ENCODE data around the gene LDLRAD3. TPM values are rescaled to one million over a fixed set of nuclear protein-coding genes. Genes with fewer than 3 reads are reported as not detected.

LDLRAD3 gene
- total RNA-seq, 1 experiment from 2014 or later: 55.7 TPM

GRCh38 chr11:35998634-35999033 lies 54.8 kb downstream of the LDLRAD3 start:
- Mint-ChIP-seq H3K4me1 (ENCODE audit: insufficient read depth, unreplicated experiment) (peaks cover 22% of the 10 kb centered on the region), H3K9me3 (ENCODE audit: unreplicated experiment) (peaks cover 7% of the 10 kb centered on the region), H3K4me3 (ENCODE audit: unreplicated experiment) (no peak overlapping the region), H3K27me3 (ENCODE audit: insufficient read depth, unreplicated experiment) (no peaks in the 10 kb centered on the region), H3K27ac (ENCODE audit: low read depth, unreplicated experiment) (no peak overlapping the region), H3K36me3 (ENCODE audit: insufficient read depth, unreplicated experiment) (peaks cover 26% of the 10 kb centered on the region)
- no TSS peak for BruUV-seq (replicated peaks)
- CTCF ChIA-PET: no interaction called here
- no peak for DNase-seq (ENCODE audit: unreplicated experiment)
- POLR2A ChIA-PET: interaction anchor here (0.6 to 1.1 kb wide), 2 partner anchors 27 to 156 kb away, joined by 3 read pairs; no protein-coding TSS in a partner anchor
- TF ChIP-seq CTCF (IDR thresholded peaks at IDR 0.05; ENCODE audit: unreplicated experiment): no peak
- intact Hi-C loops (cut with micrococcal nuclease): no loop called here

- H3K27me3 Mint-ChIP-seq (ENCODE audit: insufficient read depth, unreplicated experiment): no peaks in the 10 kb centered on the region
- intact Hi-C loops (cut with micrococcal nuclease): no loop called here
- ChIA-PET CTCF (no interaction called here), POLR2A (interaction anchor here (1.0 to 1.2 kb wide), 2 partner anchors 11 to 178 kb away, joined by 3 read pairs; no protein-coding TSS in a partner anchor)
- H3K4me1 Mint-ChIP-seq (ENCODE audit: insufficient read depth, unreplicated experiment): peaks cover 17% of the 10 kb centered on the region
- peaks cover 6% of the 10 kb centered on the region for H3K9me3 Mint-ChIP-seq (ENCODE audit: unreplicated experiment)
- TF ChIP-seq CTCF (IDR thresholded peaks at IDR 0.05; ENCODE audit: unreplicated experiment): no peak
- no peak overlapping the region for H3K4me3 Mint-ChIP-seq (ENCODE audit: unreplicated experiment)
- no peak overlapping the region for H3K27ac Mint-ChIP-seq (ENCODE audit: low read depth, unreplicated experiment)
- DNase-seq (ENCODE audit: unreplicated experiment): no peak
- BruUV-seq (replicated peaks): no TSS peak
- peaks cover 16% of the 10 kb centered on the region for H3K36me3 Mint-ChIP-seq (ENCODE audit: insufficient read depth, unreplicated experiment)
Observed at GRCh38 chr11:36000616-36001190, 56.8 kb downstream of the LDLRAD3 start.

GRCh38 chr11:36002196-36002595 lies 58.3 kb downstream of the LDLRAD3 start:
- CTCF ChIA-PET: interaction anchor here (0.8 to 2.4 kb wide), 3 partner anchors 16 to 180 kb away, joined by 3 to 13 read pairs (median 4); no protein-coding TSS in a partner anchor
- POLR2A ChIA-PET: interaction anchor here (0.7 to 1.2 kb wide), 2 partner anchors 180 to 844 kb away, joined by 3 read pairs; no protein-coding TSS in a partner anchor
- Mint-ChIP-seq H3K9me3 (ENCODE audit: unreplicated experiment) (peaks cover 7% of the 10 kb centered on the region), H3K27ac (ENCODE audit: low read depth, unreplicated experiment) (peak overlapping the region; percentile 77), H3K27me3 (ENCODE audit: insufficient read depth, unreplicated experiment) (no peaks in the 10 kb centered on the region), H3K4me3 (ENCODE audit: unreplicated experiment) (no peak overlapping the region), H3K36me3 (ENCODE audit: insufficient read depth, unreplicated experiment) (peaks cover 17% of the 10 kb centered on the region), H3K4me1 (ENCODE audit: insufficient read depth, unreplicated experiment) (peaks cover 17% of the 10 kb centered on the region)
- DNase-seq (ENCODE audit: unreplicated experiment): no peak
- BruUV-seq (replicated peaks): no TSS peak
- intact Hi-C loops (cut with micrococcal nuclease): no loop called here
- no peak for TF ChIP-seq CTCF (IDR thresholded peaks at IDR 0.05; ENCODE audit: unreplicated experiment)

- peak overlapping the region; percentile 77 for H3K27ac Mint-ChIP-seq (ENCODE audit: low read depth, unreplicated experiment)
- no peak for TF ChIP-seq CTCF (IDR thresholded peaks at IDR 0.05; ENCODE audit: unreplicated experiment)
- intact Hi-C loops (cut with micrococcal nuclease): no loop called here
- peaks cover 19% of the 10 kb centered on the region for H3K4me1 Mint-ChIP-seq (ENCODE audit: insufficient read depth, unreplicated experiment)
- ChIA-PET POLR2A (no interaction called here), CTCF (interaction anchor here (1.3 to 2.4 kb wide), 2 partner anchors 15 to 181 kb away, joined by 3 to 13 read pairs; no protein-coding TSS in a partner anchor)
- peaks cover 12% of the 10 kb centered on the region for H3K36me3 Mint-ChIP-seq (ENCODE audit: insufficient read depth, unreplicated experiment)
- BruUV-seq (replicated peaks): no TSS peak
- no peak for DNase-seq (ENCODE audit: unreplicated experiment)
- H3K4me3 Mint-ChIP-seq (ENCODE audit: unreplicated experiment): no peak overlapping the region
- no peaks in the 10 kb centered on the region for H3K27me3 Mint-ChIP-seq (ENCODE audit: insufficient read depth, unreplicated experiment)
- H3K9me3 Mint-ChIP-seq (ENCODE audit: unreplicated experiment): peaks cover 7% of the 10 kb centered on the region
Observed at GRCh38 chr11:36002796-36003195, 58.9 kb downstream of the LDLRAD3 start.
